ENCODE results near the gene ARHGAP44. TPM values are rescaled to one million over a fixed set of nuclear protein-coding genes. Genes with fewer than 3 reads are reported as not detected.
"Not testable (repeated sequence)": the region's sequence is repeated elsewhere in the genome, so short reads cannot be mapped to it uniquely, and the experiment has no call there.

The ARHGAP44 gene
- polyA plus RNA-seq, 1 donor (not counting 4 experiments of a cell fraction or from before 2014, with no cell fraction given), result 2.2 TPM

- no peak overlapping the region for H3K4me3 ChIP-seq (ENCODE audit: control insufficient read depth in 2 of 3, extremely low read depth in 1 of 3, insufficient read depth in 2 of 3, low read depth in 1 of 3, low read length in 3 of 3)
- H3K4me1 ChIP-seq (ENCODE audit: control insufficient read depth, extremely low read depth, insufficient read depth, low read length), result no peaks in the 10 kb centered on the region
- DNase-seq (ENCODE audit: low read depth, low spot score) (no peak), FAIRE-seq (no peak)
- no peaks in the 10 kb centered on the region for H3K27me3 ChIP-seq (ENCODE audit: control insufficient read depth, extremely low read depth, insufficient read depth, low read length)
- H3K27ac ChIP-seq (ENCODE audit: control insufficient read depth, insufficient read depth, low read length), result no peak overlapping the region
- no peaks in the 10 kb centered on the region for H4K20me1 ChIP-seq (ENCODE audit: control insufficient read depth, extremely low read depth, insufficient read depth, low read length)
- no peak overlapping the region for H3K4me2 ChIP-seq (ENCODE audit: control insufficient read depth, extremely low read depth, insufficient read depth, low read depth, low read length)
- H3K9me3 ChIP-seq (ENCODE audit: control insufficient read depth, low read depth, low read length), result no peaks in the 10 kb centered on the region
- H3K36me3 ChIP-seq (ENCODE audit: control insufficient read depth in 2 of 2, extremely low read depth in 1 of 2, insufficient read depth in 2 of 2, low read length in 2 of 2), result no peaks in the 10 kb centered on the region
- H2AFZ ChIP-seq (ENCODE audit: control insufficient read depth, low read length), result no peak overlapping the region
- H3K79me2 ChIP-seq (ENCODE audit: control insufficient read depth, insufficient read depth, low read length), result no peaks in the 10 kb centered on the region
- H3K9ac ChIP-seq (ENCODE audit: control insufficient read depth, extremely low read depth, insufficient read depth, low read length), result no peak overlapping the region
- TF ChIP-seq EZH2 (IDR thresholded peaks at IDR 0.05; ENCODE audit: low read length) (no peak), CTCF (optimal IDR thresholded peaks at IDR 0.05 in 1 of 3, IDR thresholded peaks at IDR 0.05 in 1 of 3, conservative IDR thresholded peaks at IDR 0.05 in 1 of 3; ENCODE audit: extremely low read depth in 1 of 3, insufficient read depth in 2 of 3, low read length in 3 of 3) (no peak)
- dilution Hi-C loops (cut with MboI; ENCODE audit: extremely low pct_ligation_motif_present, low sequenced_read_pairs), result no loop called here
- no peaks in the 10 kb centered on the region for H3K9me1 ChIP-seq (ENCODE audit: control insufficient read depth, extremely low read depth, insufficient read depth, low read length)
Measured at GRCh38 chr17:12877953-12878669, 88.8 kb downstream of the ARHGAP44 start.

GRCh38 chr17:12879096-12879495 lies 89.8 kb downstream of the ARHGAP44 start:
- H3K4me1 ChIP-seq (ENCODE audit: control insufficient read depth, extremely low read depth, insufficient read depth, low read length); H2AFZ ChIP-seq (ENCODE audit: control insufficient read depth, low read length); DNase-seq (ENCODE audit: low read depth, low spot score); dilution Hi-C loops (cut with MboI; ENCODE audit: extremely low pct_ligation_motif_present, low sequenced_read_pairs); H3K9ac ChIP-seq (ENCODE audit: control insufficient read depth, extremely low read depth, insufficient read depth, low read length); H3K27me3 ChIP-seq (ENCODE audit: control insufficient read depth, extremely low read depth, insufficient read depth, low read length); H3K9me3 ChIP-seq (ENCODE audit: control insufficient read depth, low read depth, low read length); H3K36me3 ChIP-seq (ENCODE audit: control insufficient read depth in 2 of 2, extremely low read depth in 1 of 2, insufficient read depth in 2 of 2, low read length in 2 of 2); H3K27ac ChIP-seq (ENCODE audit: control insufficient read depth, insufficient read depth, low read length); H4K20me1 ChIP-seq (ENCODE audit: control insufficient read depth, extremely low read depth, insufficient read depth, low read length); H3K9me1 ChIP-seq (ENCODE audit: control insufficient read depth, extremely low read depth, insufficient read depth, low read length); H3K4me3 ChIP-seq (ENCODE audit: control insufficient read depth in 2 of 3, extremely low read depth in 1 of 3, insufficient read depth in 2 of 3, low read depth in 1 of 3, low read length in 3 of 3); FAIRE-seq; H3K4me2 ChIP-seq (ENCODE audit: control insufficient read depth, extremely low read depth, insufficient read depth, low read depth, low read length); H3K79me2 ChIP-seq (ENCODE audit: control insufficient read depth, insufficient read depth, low read length): not testable (repeated sequence)

GRCh38 chr17:12883472-12883871 lies 94.2 kb downstream of the ARHGAP44 start:
- H3K79me2 ChIP-seq (ENCODE audit: control insufficient read depth, insufficient read depth, low read length), result no peaks in the 10 kb centered on the region
- H4K20me1 ChIP-seq (ENCODE audit: control insufficient read depth, extremely low read depth, insufficient read depth, low read length), result no peaks in the 10 kb centered on the region
- H3K9me1 ChIP-seq (ENCODE audit: control insufficient read depth, extremely low read depth, insufficient read depth, low read length), result no peaks in the 10 kb centered on the region
- DNase-seq (ENCODE audit: low read depth, low spot score) (no peak), FAIRE-seq (no peak)
- dilution Hi-C loops (cut with MboI; ENCODE audit: extremely low pct_ligation_motif_present, low sequenced_read_pairs), result no loop called here
- TF ChIP-seq CTCF (optimal IDR thresholded peaks at IDR 0.05 in 1 of 3, IDR thresholded peaks at IDR 0.05 in 1 of 3, conservative IDR thresholded peaks at IDR 0.05 in 1 of 3; ENCODE audit: extremely low read depth in 1 of 3, insufficient read depth in 2 of 3, low read length in 3 of 3) (no peak), EZH2 (IDR thresholded peaks at IDR 0.05; ENCODE audit: low read length) (no peak)
- no peaks in the 10 kb centered on the region for H3K27me3 ChIP-seq (ENCODE audit: control insufficient read depth, extremely low read depth, insufficient read depth, low read length)
- no peak overlapping the region for H3K4me2 ChIP-seq (ENCODE audit: control insufficient read depth, extremely low read depth, insufficient read depth, low read depth, low read length)
- no peak overlapping the region for H3K27ac ChIP-seq (ENCODE audit: control insufficient read depth, insufficient read depth, low read length)
- H3K9ac ChIP-seq (ENCODE audit: control insufficient read depth, extremely low read depth, insufficient read depth, low read length), result no peak overlapping the region
- no peaks in the 10 kb centered on the region for H3K4me1 ChIP-seq (ENCODE audit: control insufficient read depth, extremely low read depth, insufficient read depth, low read length)
- H3K4me3 ChIP-seq (ENCODE audit: control insufficient read depth in 2 of 3, extremely low read depth in 1 of 3, insufficient read depth in 2 of 3, low read depth in 1 of 3, low read length in 3 of 3), result no peak overlapping the region
- H3K9me3 ChIP-seq (ENCODE audit: control insufficient read depth, low read depth, low read length), result no peaks in the 10 kb centered on the region
- H2AFZ ChIP-seq (ENCODE audit: control insufficient read depth, low read length), result no peak overlapping the region
- H3K36me3 ChIP-seq (ENCODE audit: control insufficient read depth in 2 of 2, extremely low read depth in 1 of 2, insufficient read depth in 2 of 2, low read length in 2 of 2), result no peaks in the 10 kb centered on the region
